SK-N-MC (cell line): ENCODE measurements around the gene RAC2.

ENCODE experiments used
- EZH2 ChIP-seq: fragments of 200-600 bp; sonication (generic); IDR thresholded peaks from one replicate; pipeline ENCODE4 v1.6.1; 2017; ENCODE audit warnings: antibody characterized with exemption
- POLR2AphosphoS5 ChIP-seq: IDR thresholded peaks from 2 replicates; pipeline ENCODE4 v1.6.1; 2012; ENCODE audit warnings: mild to moderate bottlenecking, low read depth, low read length, borderline replicate concordance

DNA sequence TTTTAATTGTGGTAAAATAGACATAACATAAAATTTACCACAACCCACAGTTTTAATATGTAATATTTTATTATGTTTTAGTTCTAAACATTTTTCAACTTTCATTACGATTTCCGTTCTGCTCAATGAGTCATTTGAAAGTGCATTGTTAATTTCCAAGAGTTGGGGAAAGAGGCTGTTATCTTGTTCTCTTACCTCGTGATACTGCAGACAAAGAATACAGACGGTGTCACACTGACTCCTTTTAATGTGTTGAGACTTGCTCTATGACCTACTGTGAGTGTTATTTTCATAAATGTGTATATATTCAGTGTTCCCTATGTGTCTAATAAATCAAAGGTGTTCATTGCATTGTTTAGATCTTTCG, 10.8 kb upstream of the RAC2 start:
- TF ChIP-seq EZH2 (no peak), POLR2AphosphoS5 (no peak)
